EL (cell line): ENCODE results near the gene TAF1.

ENCODE experiments used
- DNase-seq: peaks from one replicate; pipeline ENCODE4 v3.0.0-alpha.2; 2016

TAF1 gene

GRCh38 chrX:71514367-71515037 is 148.3 kb downstream of the TAF1 start:
- DNase-seq = no peak

- DNase-seq = peak; percentile 3
Measured at GRCh38 chrX:71515038-71515396, 148.9 kb downstream of the TAF1 start.
